Adrenal gland (tissue), 12 donors: Measurements from ENCODE around the gene RBM17. TPM values are rescaled to one million over a fixed set of nuclear protein-coding genes. Genes with fewer than 3 reads are reported as not detected.

Source experiments
- DNase-seq, 7 donors: peaks; one replicate each; pipeline ENCODE4 v3.0.0-alpha.2; 2019 to 2020
- H3K27ac ChIP-seq, 5 donors: fragments of 200-600 bp; sonication (generic) in 4 of 5; 1 replicate in 3 of 5; 2 replicates in 2 of 5; pipeline versions ENCODE4 v1.5.1 to v1.8.0; 2016 to 2020; ENCODE audit warnings: mild to moderate bottlenecking in 1 of 5
- H3K27me3 ChIP-seq: fragments of 200-600 bp; 2 replicates; pipeline ENCODE4 v1.8.0; 2021
- H3K36me3 ChIP-seq, 2 donors: fragments of 200-600 bp; replicated peaks in 1 of 2; 1 replicate in 1 of 2; 2 replicates in 1 of 2; pipeline versions ENCODE4 v1.5.1 to v1.8.0; 2018 to 2022
- H3K4me1 ChIP-seq, 2 donors: fragments of 200-600 bp; replicated peaks in 1 of 2; 1 replicate in 1 of 2; 2 replicates in 1 of 2; pipeline versions ENCODE4 v1.5.1 to v1.8.0; 2018 to 2021
- H3K4me3 ChIP-seq, 4 donors: fragments of 200-600 bp; sonication (generic) in 3 of 4; one replicate each; pipeline ENCODE4 v1.5.1; 2016 to 2018
- H3K9me3 ChIP-seq, 3 donors: fragments of 200-600 bp; sonication (generic) in 1 of 3; replicated peaks in 1 of 3; 1 replicate in 2 of 3; 2 replicates in 1 of 3; pipeline versions ENCODE4 v1.5.1 to v1.8.0; 2016 to 2021
- CTCF ChIP-seq, 6 experiments: fragments of 450-650 bp in 4 of 6; fragments of 200-600 bp in 2 of 6; sonication (generic) in 1 of 6; IDR thresholded peaks; 1 replicate in 5 of 6; 2 replicates in 1 of 6; pipeline versions ENCODE4 v1.5.1 to v1.8.0; 2016 to 2021; ENCODE audit warnings: antibody characterized with exemption in 6 of 6, mild to moderate bottlenecking in 2 of 6, moderate library complexity in 1 of 6
- POLR2A ChIP-seq, 2 donors: fragments of 450-650 bp; IDR thresholded peaks; one replicate each; pipeline ENCODE4 v1.6.1; 2017; ENCODE audit warnings: antibody characterized with exemption in 2 of 2, mild to moderate bottlenecking in 2 of 2, moderate library complexity in 1 of 2
- WGBS, 4 donors: extraction: QIAGEN DNeasy Blood & Tissue Kit in 2 of 4; methylation state at CpG; one replicate each; pipeline versions ENCODE4 v1.1.5 to v1.1.7; 2013 to 2017; 5-methylcytosine and 5-hydroxymethylcytosine counted together
- intact Hi-C, 2 donors: fragments of 100-400 bp; cut with DNase I; formaldehyde crosslinking; loops; one replicate each; pipeline versions ENCODE4 v1.14.1 to v1.15.0; 2022 to 2023
- polyA plus RNA-seq, 3 donors: library from polyadenylated mRNA; stranded (reverse); fragments of 200-250 nt in 2 of 3; fragments of 350-450 nt in 1 of 3; fragmentation: Illumina TruSeq in 1 of 3; extraction: RNeasy Lipid Tissue Mini Kit (QIAGEN cat#74804) in 1 of 3; gene quantifications; one replicate each; pipeline ENCODE4 v1.2.3, GENCODE V29; 2013 to 2014
- total RNA-seq, 9 donors: library from RNA; depleted of rRNA in 4 of 9; stranded (reverse); fragments of >200 nt in 4 of 9; fragments of 120-200 nt in 1 of 9; fragmentation: NEBNext Ultra II Directional in 1 of 9; extraction: Animal tissue kit (Norgen Biotek cat#: 25700) in 1 of 9; gene quantifications; one replicate each; pipeline versions ENCODE4 v1.1.0 to v1.2.4, GENCODE V29; 2013 to 2023
- donor health status: healthy with polysubstance abuse.
- donor health status: Bipolar disorder and iron deficiency.
- donor health status: DM: yes; HTN: yes; CAD: no.
- donor health status: DM: no; HTN: no; CAD: no.
- donor health status: DM: no; HTN: no; CAD: no.
- donor health status: DM: yes; HTN: yes; CAD: no.

The RBM17 gene
- total and polyA plus RNA-seq, 12 donors: 31.9 to 123 (median 66.0) TPM

- no peak for DNase-seq
- H3K4me3 ChIP-seq: no peak overlapping the region
- no peaks in the 10 kb centered on the region for H3K9me3 ChIP-seq
- 93 to 95% (median 94%) methylated on average over 7 of the region's 7 CpGs for WGBS, 4 donors
- H3K4me1 ChIP-seq: peaks cover 0 to 19% of the 10 kb centered on the region in 2 donors
- H3K36me3 ChIP-seq: peaks cover 0 to 29% of the 10 kb centered on the region in 2 donors
- no peak overlapping the region for H3K27ac ChIP-seq
- no peak for TF ChIP-seq CTCF (IDR thresholded peaks at IDR 0.05)
- no peak for TF ChIP-seq POLR2A (IDR thresholded peaks at IDR 0.05)
- no peaks in the 10 kb centered on the region for H3K27me3 ChIP-seq
- intact Hi-C loops: loop anchor here in 1 of 2 donors (10.0 kb wide), 1 partner anchor 47 kb away; no protein-coding TSS in a partner anchor
Measured at GRCh38 chr10:6098156-6098555, 9.3 kb downstream of the RBM17 start.

GRCh38 chr10:6100370-6100769, 11.5 kb downstream of the RBM17 start:
- H3K4me3 ChIP-seq: no peak overlapping the region
- H3K4me1 ChIP-seq: peaks cover 0 to 14% of the 10 kb centered on the region in 2 donors
- no peaks in the 10 kb centered on the region for H3K9me3 ChIP-seq
- WGBS, 4 donors: 78 to 94% (median 87%) methylated on average over 1 of the region's 1 CpG
- DNase-seq: no peak
- no peaks in the 10 kb centered on the region for H3K27me3 ChIP-seq
- intact Hi-C loops: no loop called here
- no peak for TF ChIP-seq CTCF (IDR thresholded peaks at IDR 0.05)
- H3K27ac ChIP-seq: no peak overlapping the region
- peaks cover 0 to 33% of the 10 kb centered on the region in 2 donors for H3K36me3 ChIP-seq

- Histone ChIP-seq H3K36me3 (peaks cover 0 to 35% of the 10 kb centered on the region in 2 donors), H3K9me3 (no peaks in the 10 kb centered on the region), H3K4me3 (no peak overlapping the region), H3K27me3 (no peaks in the 10 kb centered on the region), H3K27ac (no peak overlapping the region), H3K4me1 (peaks cover 0 to 6% of the 10 kb centered on the region in 2 donors)
- TF ChIP-seq CTCF (IDR thresholded peaks at IDR 0.05) (no peak), POLR2A (IDR thresholded peaks at IDR 0.05) (no peak)
- intact Hi-C loops: no loop called here
- WGBS, 4 donors: 88 to 96% (median 91%) methylated on average over 8 of the region's 8 CpGs
- no peak for DNase-seq
Measured at GRCh38 chr10:6101181-6101580, 12.3 kb downstream of the RBM17 start.

- Histone ChIP-seq H3K4me1 (peaks cover 0 to 5% of the 10 kb centered on the region in 2 donors), H3K27me3 (no peaks in the 10 kb centered on the region), H3K9me3 (no peaks in the 10 kb centered on the region), H3K36me3 (peaks cover 0 to 42% of the 10 kb centered on the region in 2 donors), H3K4me3 (no peak overlapping the region), H3K27ac (no peak overlapping the region)
- intact Hi-C loops: no loop called here
- 87 to 97% (median 96%) methylated on average over 8 of the region's 8 CpGs for WGBS, 4 donors
- DNase-seq: no peak
- TF ChIP-seq CTCF (IDR thresholded peaks at IDR 0.05): no peak
- TF ChIP-seq POLR2A (IDR thresholded peaks at IDR 0.05): no peak
Measured at GRCh38 chr10:6102128-6102527, 13.3 kb downstream of the RBM17 start.
